HepG2 (cell line): ENCODE measurements around the gene SLITRK1. TPM values are rescaled to one million over a fixed set of nuclear protein-coding genes. Genes with fewer than 3 reads are reported as not detected.

Experiments
- ATAC-seq: fragments of 200-7000 bp; cut with Tn5 transposase; 3 replicates; pipeline ENCODE4 v1.9.1; 2020; ENCODE audit warnings: mild to moderate bottlenecking, moderate library complexity
- BruUV-seq: library from RNA; stranded (reverse); fragments of 400-500 nt; replicated peaks from 2 replicates; lab custom pipeline; 2021; lab: Mats Ljungman, UMichigan
- CTCF ChIA-PET: fragments of 300-600 bp; formaldehyde crosslinking; extraction: SDS; loops from one replicate; lab custom pipeline; 2021; ENCODE audit warnings: low total read pairs, inconsistent platforms, low intra/inter-chr PET ratio; lab: Yijun Ruan, JAX
- POLR2A ChIA-PET: fragments of 350-600 bp; sonication (Branson Sonifier 250); formaldehyde crosslinking; loops from one replicate; lab custom pipeline; 2020; ENCODE audit warnings: antibody characterized with exemption, inconsistent platforms; lab: Yijun Ruan, JAX
- DNase-seq: peaks from one replicate; pipeline ENCODE4 v3.0.0-alpha.2; 2015; ENCODE audit warnings: low spot score
- FAIRE-seq: peaks from 3 replicates; lab custom pipeline; 2011; peaks lifted over from hg19 to GRCh38; lab: Jason Lieb, UNC
- H2AFZ ChIP-seq: one replicate; pipeline ENCODE4 v1.6.1; 2011; ENCODE audit warnings: low read length, inconsistent platforms
- H3K27ac ChIP-seq: fragments of 300-600 bp; 3 replicates; pipeline ENCODE4 v1.8.0; 2011; ENCODE audit warnings: mixed run types, mild to moderate bottlenecking, mixed read lengths, low read length, inconsistent platforms; ENCODE audit not compliant: insufficient read depth; ENCODE audit errors: extremely low read length
- H3K27me3 ChIP-seq, 2 experiments: fragments of 200-600 bp in 1 of 2; 2 replicates in 1 of 2; 3 replicates in 1 of 2; pipeline versions ENCODE4 v1.6.0 to v1.8.0; 2011; ENCODE audit warnings: low read length in 2 of 2, mild to moderate bottlenecking in 2 of 2, moderate library complexity in 2 of 2, inconsistent platforms in 1 of 2; ENCODE audit not compliant: insufficient read depth in 2 of 2, control insufficient read depth in 1 of 2
- H3K36me3 ChIP-seq, 2 experiments: fragments of 200-600 bp in 1 of 2; replicated peaks in 1 of 2; 2 replicates in 1 of 2; 3 replicates in 1 of 2; pipeline versions ENCODE4 v1.5.1 to v1.8.0; 2011; ENCODE audit warnings: low read length in 2 of 2, inconsistent platforms in 1 of 2; ENCODE audit not compliant: insufficient read depth in 2 of 2, control insufficient read depth in 1 of 2
- H3K4me1 ChIP-seq: 2 replicates; pipeline ENCODE4 v1.5.1; 2012; ENCODE audit warnings: low read length, inconsistent platforms; ENCODE audit not compliant: insufficient read depth
- H3K4me2 ChIP-seq: 2 replicates; pipeline ENCODE4 v1.6.0; 2011; ENCODE audit warnings: low read depth, low read length, inconsistent platforms
- H3K4me3 ChIP-seq, 3 experiments: fragments of 200-600 bp in 1 of 3; sonication (generic), shearing (Covaris generic) in 1 of 3; replicated peaks in 1 of 3; 2 replicates each; pipeline ENCODE4 v1.5.1; 2011 to 2016; ENCODE audit warnings: low read length in 3 of 3, inconsistent platforms in 2 of 3, low read depth in 2 of 3, mild to moderate bottlenecking in 2 of 3, control low read depth in 1 of 3, mixed read lengths in 1 of 3; ENCODE audit not compliant: insufficient read depth in 1 of 3
- H3K79me2 ChIP-seq: one replicate; pipeline ENCODE4 v1.6.1; 2011; ENCODE audit warnings: low read length, inconsistent platforms; ENCODE audit not compliant: insufficient read depth
- H3K9ac ChIP-seq: 2 replicates; pipeline ENCODE4 v1.6.0; 2011; ENCODE audit warnings: mild to moderate bottlenecking, low read depth, low read length, inconsistent platforms; ENCODE audit not compliant: insufficient read depth
- H3K9me3 ChIP-seq: 2 replicates; pipeline ENCODE4 v1.5.1; 2012; ENCODE audit warnings: mild to moderate bottlenecking, low read length
- H4K20me1 ChIP-seq: 2 replicates; pipeline ENCODE4 v1.6.0; 2011; ENCODE audit warnings: inconsistent platforms, mild to moderate bottlenecking, low read length, moderate library complexity; ENCODE audit not compliant: insufficient read depth
- ATF1 ChIP-seq: IDR thresholded peaks from 2 replicates; pipeline ENCODE4 v1.6.1; 2016; ENCODE audit warnings: mild to moderate bottlenecking, control low read depth
- CCAR2 ChIP-seq: fragments of 200-400 bp; formaldehyde crosslinking; optimal IDR thresholded peaks from 2 replicates; pipeline ENCODE3; 2018; ENCODE audit warnings: low read depth, mild to moderate bottlenecking, low read length, moderate library complexity
- ETS1 ChIP-seq: sonication (generic); formaldehyde crosslinking; IDR thresholded peaks from 2 replicates; pipeline ENCODE4 v1.4.0; 2020; ENCODE audit warnings: missing genetic modification reagents
- FOXK2 ChIP-seq: fragments of 450-650 bp; IDR thresholded peaks from 2 replicates; pipeline ENCODE4 v1.6.1; 2016
- GFI1 ChIP-seq: sonication (generic); formaldehyde crosslinking; IDR thresholded peaks from 2 replicates; pipeline ENCODE4 v1.5.0; 2020; ENCODE audit warnings: missing genetic modification reagents, mild to moderate bottlenecking, borderline replicate concordance
- THAP9 ChIP-seq: sonication (generic); formaldehyde crosslinking; IDR thresholded peaks from 2 replicates; pipeline ENCODE4; 2020; ENCODE audit warnings: missing genetic modification reagents, mild to moderate bottlenecking, borderline replicate concordance
- ZNF263 ChIP-seq: sonication (generic); formaldehyde crosslinking; IDR thresholded peaks from 2 replicates; pipeline ENCODE4 v1.4.0; 2020; ENCODE audit warnings: missing genetic modification reagents
- ZNF605 ChIP-seq: sonication (generic); formaldehyde crosslinking; IDR thresholded peaks from 2 replicates; pipeline ENCODE4 v1.8.0; 2022; ENCODE audit warnings: mild to moderate bottlenecking, missing genetic modification reagents
- WGBS: methylation state at CpG from one replicate; pipeline ENCODE4 v1.1.6; 2017; ENCODE audit warnings: low lambda C conversion rate; 5-methylcytosine and 5-hydroxymethylcytosine counted together
- in situ Hi-C: cut with HindIII; loops from 2 replicates; pipeline ENCODE4 v1.10.0; 2017; ENCODE audit warnings: low pct_unique_long_range_greater_than_20kb; ENCODE audit not compliant: extremely low pct_ligation_motif_present
- intact Hi-C: fragments of 100-400 bp; cut with micrococcal nuclease; formaldehyde crosslinking; loops from one replicate; pipeline ENCODE4 v1.10.0; 2022; ENCODE audit not compliant: unreplicated experiment
- polyA plus RNA-seq, 8 experiments: library from polyadenylated mRNA; depleted of rRNA in 3 of 8; stranded (reverse) in 7 of 8; unstranded in 1 of 8; fragments of >200 nt; fragmentation: Illumina TruSeq in 4 of 8; extraction: Trizol in 4 of 8; gene quantifications; 2 replicates each; pipeline versions ENCODE4 v1.2.1 to v1.2.3, GENCODE V29; 2011 to 2016; ENCODE audit warnings: low read depth in 4 of 8, missing spikeins in 1 of 8, mixed read lengths in 1 of 8; ENCODE audit not compliant: insufficient read depth in 1 of 8
- total RNA-seq, 5 experiments: library from RNA; depleted of rRNA; stranded (reverse); fragments of >200 nt; fragmentation: Illumina TruSeq; extraction: Trizol; gene quantifications; 2 replicates each; pipeline ENCODE4 v1.2.3, GENCODE V29; 2016; ENCODE audit warnings: low read depth in 1 of 5

The SLITRK1 gene
- total and polyA plus RNA-seq, 2 of the 13 experiments (the other 11 are each of a cell fraction or from before 2014, with no cell fraction given): not detected

GRCh38 chr13:83845106-83845505 lies 37.2 kb downstream of the SLITRK1 start:
- CTCF ChIA-PET: no interaction called here
- intact Hi-C loops (no loop called here), in situ Hi-C loops (no loop called here)
- H3K27me3 ChIP-seq: no peaks in the 10 kb centered on the region
- H3K36me3 ChIP-seq: no peaks in the 10 kb centered on the region
- H3K27ac ChIP-seq: no peak overlapping the region
- no peak overlapping the region for H3K4me2 ChIP-seq
- H3K4me1 ChIP-seq: no peaks in the 10 kb centered on the region
- no peaks in the 10 kb centered on the region for H3K9me3 ChIP-seq
- POLR2A ChIA-PET: no interaction called here
- FAIRE-seq (no peak), ATAC-seq (no peak), DNase-seq (no peak)
- H2AFZ ChIP-seq: no peak overlapping the region
- H3K4me3 ChIP-seq: no peak overlapping the region
- H4K20me1 ChIP-seq: no peaks in the 10 kb centered on the region
- no peaks in the 10 kb centered on the region for H3K79me2 ChIP-seq
- TF ChIP-seq GFI1 (CRISPR knock-in tag) (no peak), FOXK2 (no peak)
- BruUV-seq: no TSS peak
- no peak overlapping the region for H3K9ac ChIP-seq
- 1% methylated on average over 2 of the region's 2 CpGs for WGBS

GRCh38 chr13:83839146-83839545 lies 43.1 kb downstream of the SLITRK1 start:
- Histone ChIP-seq H3K79me2 (no peaks in the 10 kb centered on the region), H4K20me1 (no peaks in the 10 kb centered on the region), H3K9ac (no peak overlapping the region), H3K4me1 (no peaks in the 10 kb centered on the region), H3K9me3 (no peaks in the 10 kb centered on the region), H3K4me2 (no peak overlapping the region), H3K27me3 (no peaks in the 10 kb centered on the region; a peak in 1 of 5 replicates), H3K27ac (no peak overlapping the region), H3K4me3 (no peak overlapping the region), H3K36me3 (no peaks in the 10 kb centered on the region), H2AFZ (no peak overlapping the region)
- in situ Hi-C loops: no loop called here
- ChIA-PET CTCF (no interaction called here), POLR2A (no interaction called here)
- no peak for ATAC-seq
- TF ChIP-seq CCAR2: no peak
- no peak for TF ChIP-seq THAP9 (CRISPR knock-in tag)
- TF ChIP-seq ZNF605: no peak
- no peak for TF ChIP-seq ETS1
- TF ChIP-seq ZNF263 (CRISPR knock-in tag): no peak
- no peak for TF ChIP-seq ATF1 (CRISPR knock-in tag)
- no peak for DNase-seq
- intact Hi-C loops: no loop called here
- FAIRE-seq: no peak
- BruUV-seq: no TSS peak
- WGBS: 35% methylated on average over 3 of the region's 3 CpGs
